RWPE1 (cell line): ENCODE results near the gene ABCD1.
A peak's percentile ranks its signal among the peaks of the same experiment; 100 is the strongest.

ENCODE experiments used
- CTCF ChIA-PET: fragments of 350-600 bp; sonication (Branson Sonifier 250); formaldehyde crosslinking; extraction: SDS; loops from one replicate; lab custom pipeline; 2021; lab: Yijun Ruan, JAX
- POLR2A ChIA-PET: fragments of 400-600 bp; formaldehyde crosslinking; extraction: SDS; loops from one replicate; lab custom pipeline; 2020; ENCODE audit warnings: antibody characterized with exemption; ENCODE audit not compliant: low non-redundant PET; lab: Yijun Ruan, JAX
- DNase-seq: peaks from one replicate; pipeline ENCODE4 v3.0.0; 2012; ENCODE audit warnings: low spot score
- H3K27ac ChIP-seq: fragments of 450-650 bp; 2 replicates; pipeline ENCODE4 v1.5.1; 2017
- CTCF ChIP-seq: fragments of 450-650 bp; conservative IDR thresholded peaks from 2 replicates; pipeline ENCODE4 v1.5.1; 2017; ENCODE audit warnings: low read depth, mild to moderate bottlenecking

Gene ABCD1

GRCh38 chrX:153731845-153732215, 7.2 kb downstream of the ABCD1 start:
- POLR2A ChIA-PET: no interaction called here
- no peak overlapping the region; the same call in 1 of the 2 replicates for H3K27ac ChIP-seq
- CTCF ChIA-PET: no interaction called here
- DNase-seq: no peak
- TF ChIP-seq CTCF: no peak

- CTCF ChIA-PET: no interaction called here
- no peak for TF ChIP-seq CTCF
- H3K27ac ChIP-seq: peak overlapping the region; percentile 8; the same call in 1 of the 2 replicates
- POLR2A ChIA-PET: no interaction called here
- peak; percentile 63 for DNase-seq
Observed at GRCh38 chrX:153732401-153732800, 7.7 kb downstream of the ABCD1 start.

GRCh38 chrX:153733651-153734240, 9.1 kb downstream of the ABCD1 start:
- no peak for TF ChIP-seq CTCF
- DNase-seq: no peak
- ChIA-PET POLR2A (no interaction called here), CTCF (no interaction called here)
- no peak overlapping the region for H3K27ac ChIP-seq

GRCh38 chrX:153734871-153735270, 10.2 kb downstream of the ABCD1 start:
- ChIA-PET POLR2A (no interaction called here), CTCF (interaction anchor here (0.7 kb wide), 1 partner anchor 853 kb away, joined by 5 read pairs; no protein-coding TSS in a partner anchor)
- no peak for TF ChIP-seq CTCF

GRCh38 chrX:153735274-153735673, 10.6 kb downstream of the ABCD1 start:
- CTCF ChIA-PET: no interaction called here
- H3K27ac ChIP-seq: no peak overlapping the region
- TF ChIP-seq CTCF: no peak
- DNase-seq: no peak
- POLR2A ChIA-PET: no interaction called here

More at GRCh38 chrX:153734871-153735270, 10.2 kb downstream of the ABCD1 start:
- H3K27ac ChIP-seq: no peak overlapping the region
- DNase-seq: no peak

GRCh38 chrX:153736071-153736820, 11.6 kb downstream of the ABCD1 start:
- ChIA-PET POLR2A (no interaction called here), CTCF (interaction anchor here (0.6 kb wide), 1 partner anchor 12 kb away, joined by 4 read pairs; the partner anchor contains the start of gene BCAP31)
- DNase-seq: no peak
- no peak for TF ChIP-seq CTCF
- no peak overlapping the region for H3K27ac ChIP-seq
